Hepatocyte (in vitro differentiated cells): ENCODE measurements around the gene MSANTD2.

ENCODE experiments used
- CTCF ChIP-seq: fragments of 200-600 bp; sonication (generic); IDR thresholded peaks from 2 replicates; pipeline ENCODE4 v1.5.1; 2016; ENCODE audit warnings: antibody characterized with exemption, mild to moderate bottlenecking; ENCODE audit not compliant: poor library complexity
- EZH2 ChIP-seq: fragments of 200-600 bp; sonication (generic); IDR thresholded peaks from 2 replicates; pipeline ENCODE4 v1.6.1; 2016; ENCODE audit warnings: antibody characterized with exemption, mild to moderate bottlenecking, borderline replicate concordance

GRCh38 chr11:124747406-124748099 is 52.7 kb downstream of the MSANTD2 start:
- TF ChIP-seq CTCF = no peak
- no peak for TF ChIP-seq EZH2
